ENCODE data around the gene STK11IP.

Gene STK11IP

DNA sequence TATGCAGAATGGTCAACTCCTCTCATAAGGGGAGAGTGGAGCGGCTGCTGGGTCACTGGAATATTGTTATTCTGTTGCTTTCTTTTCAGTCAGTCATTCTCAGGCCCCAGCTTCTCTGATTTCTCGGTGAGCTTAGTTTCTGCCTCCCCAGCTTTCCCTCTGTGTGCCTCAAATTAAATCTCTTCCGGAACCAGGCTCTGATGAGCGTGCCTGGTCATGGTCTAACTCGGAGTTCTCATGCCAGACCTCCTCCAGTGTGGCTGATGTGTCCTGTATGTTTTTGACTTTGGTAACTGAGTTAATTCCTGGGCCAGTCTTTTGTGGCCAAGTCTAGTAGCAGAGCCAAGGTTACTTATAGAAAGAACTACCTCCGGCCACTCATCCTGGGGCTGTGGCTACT lies 4.9 kb upstream of the STK11IP start:
- DNase-seq: no peak

DNA sequence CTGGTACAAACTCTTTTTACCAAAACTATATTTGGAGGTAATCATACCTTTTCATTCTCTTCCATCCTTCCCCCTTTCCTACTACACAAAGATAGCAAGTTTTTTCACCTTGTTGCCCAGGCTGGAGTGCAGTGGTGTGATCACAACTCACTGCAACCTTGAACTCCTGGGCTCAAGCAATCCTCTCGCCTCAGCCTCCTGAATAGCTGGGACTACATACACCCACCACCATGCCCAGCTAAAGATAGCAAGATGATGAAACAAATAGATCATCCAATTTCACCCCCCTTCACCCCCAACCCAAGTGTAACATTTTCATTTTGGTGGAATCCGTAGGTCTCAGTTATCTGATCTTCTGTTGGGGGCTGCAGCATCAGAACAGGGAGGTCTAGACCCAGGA lies 4.5 kb upstream of the STK11IP start:
- no peak for DNase-seq

DNA sequence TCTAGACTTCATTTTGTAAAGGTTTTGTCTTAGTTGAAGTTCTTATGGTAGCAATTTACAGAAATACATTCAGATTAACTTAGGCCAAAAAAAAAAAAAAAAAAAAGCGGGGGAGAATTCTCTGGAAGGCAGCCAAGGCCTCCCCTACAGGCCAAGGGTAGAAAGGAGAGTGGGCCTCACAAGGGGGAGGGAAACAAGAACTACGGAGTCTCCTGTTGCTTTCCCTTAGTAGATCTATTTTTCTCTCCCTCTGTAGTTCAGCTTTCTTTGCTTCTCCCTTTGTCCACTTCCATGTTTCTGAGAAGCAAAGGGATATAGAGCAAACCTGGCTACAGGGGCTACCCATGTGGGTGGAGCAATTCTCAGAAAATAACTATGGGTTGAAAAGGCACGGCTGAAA lies 2.4 kb upstream of the STK11IP start:
- no peak for DNase-seq

DNA sequence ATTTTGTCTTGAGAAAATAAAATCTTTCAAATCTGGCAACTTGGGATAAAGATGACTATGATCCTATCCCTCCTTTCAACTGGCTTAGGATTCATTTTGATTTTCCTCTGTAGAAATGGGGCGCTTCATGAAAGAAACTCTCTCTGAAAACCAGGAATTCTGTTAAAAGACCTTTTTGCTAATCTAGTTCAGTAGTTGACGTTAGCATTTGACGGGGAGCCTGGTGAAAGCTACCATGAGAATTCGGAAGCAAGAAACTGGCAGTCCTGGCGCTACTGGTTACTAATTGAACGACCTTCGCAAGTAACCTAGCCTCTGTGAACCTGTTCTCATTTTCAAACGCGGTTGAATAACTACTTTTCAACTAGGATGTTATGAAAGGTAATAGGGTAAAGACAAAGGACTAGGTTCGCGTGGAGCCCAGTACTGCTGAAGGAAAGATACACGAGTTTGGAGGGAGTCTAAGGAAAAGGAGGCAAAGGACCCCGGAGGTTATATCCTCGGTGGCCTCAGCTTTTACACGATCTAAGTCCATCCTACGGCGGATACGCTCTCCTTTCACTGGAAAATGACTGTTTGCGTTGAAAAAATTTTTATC lies 604 bp upstream of the STK11IP start:
- no peak for DNase-seq

DNA sequence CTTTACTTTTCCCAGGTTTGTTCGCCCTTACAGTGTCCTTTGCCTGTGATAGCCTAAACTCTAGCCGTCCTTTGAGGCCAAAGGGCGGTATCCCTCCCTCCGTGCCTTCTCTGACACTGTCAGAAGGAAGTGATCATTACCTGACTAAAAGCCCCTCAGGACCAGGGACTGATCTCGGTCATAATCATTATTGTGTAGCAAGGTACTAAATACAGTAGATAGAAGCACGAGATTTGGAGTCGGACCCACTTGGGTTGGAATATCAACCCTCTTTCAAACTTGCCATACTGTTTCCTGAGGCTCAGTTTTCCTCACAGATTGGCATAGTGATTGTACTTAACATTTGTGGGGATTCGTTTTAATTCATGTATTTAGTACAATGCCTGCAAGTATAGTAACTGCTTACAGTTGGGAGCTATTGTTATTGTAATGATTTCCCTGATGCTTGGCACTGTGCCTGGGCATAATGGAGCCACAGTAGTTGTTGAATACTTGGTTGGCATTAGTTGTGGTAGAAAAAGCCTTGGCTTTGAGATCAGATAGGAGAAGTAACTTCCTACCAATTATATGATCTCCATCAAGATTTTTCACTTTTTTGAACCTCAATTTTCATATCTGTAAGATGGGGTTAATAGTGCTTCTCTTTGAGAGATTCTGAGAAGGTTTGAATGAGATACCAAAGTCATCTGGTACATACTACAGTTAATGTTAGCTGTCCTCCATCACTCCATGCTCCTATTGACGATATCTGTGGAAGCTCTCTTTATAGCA lies 836 bp downstream of the STK11IP start:
- DNase-seq: no peak

DNA sequence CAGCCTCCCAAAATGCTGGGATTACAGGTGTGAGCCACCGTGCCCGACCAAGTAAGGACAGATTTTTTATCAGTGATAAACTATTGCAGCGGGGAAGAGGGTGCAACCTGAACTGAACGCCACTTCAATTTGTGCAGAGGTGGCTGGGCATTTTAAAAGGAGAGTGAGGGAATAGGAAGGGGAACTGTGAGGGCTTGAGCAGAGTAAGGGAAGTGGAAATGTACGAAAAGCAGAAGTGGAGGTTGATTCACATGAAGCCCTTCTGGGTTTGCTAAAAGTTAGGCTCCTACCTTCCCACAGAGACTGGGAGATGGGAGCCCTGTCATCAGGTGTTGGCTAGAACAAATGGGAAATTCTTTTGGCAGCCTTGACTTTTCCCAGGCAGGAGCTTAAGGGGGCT lies 6.1 kb downstream of the STK11IP start:
- DNase-seq: no peak

DNA sequence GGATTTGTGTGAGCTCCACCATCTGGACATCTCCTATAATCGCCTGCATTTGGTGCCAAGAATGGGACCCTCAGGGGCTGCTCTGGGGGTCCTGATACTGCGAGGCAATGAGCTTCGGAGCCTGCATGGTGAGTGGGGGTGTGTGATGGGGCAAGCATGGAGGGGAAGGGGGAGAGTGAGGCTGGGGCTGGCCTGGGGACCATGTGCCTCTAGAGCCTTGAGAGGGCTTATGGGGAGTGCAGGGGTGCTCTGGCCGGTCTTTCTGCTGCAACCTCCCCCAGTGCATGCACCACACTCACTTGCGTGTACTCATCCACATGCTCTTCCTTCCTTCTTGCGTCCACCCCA lies 7.9 kb downstream of the STK11IP start:
- no peak for DNase-seq

DNA sequence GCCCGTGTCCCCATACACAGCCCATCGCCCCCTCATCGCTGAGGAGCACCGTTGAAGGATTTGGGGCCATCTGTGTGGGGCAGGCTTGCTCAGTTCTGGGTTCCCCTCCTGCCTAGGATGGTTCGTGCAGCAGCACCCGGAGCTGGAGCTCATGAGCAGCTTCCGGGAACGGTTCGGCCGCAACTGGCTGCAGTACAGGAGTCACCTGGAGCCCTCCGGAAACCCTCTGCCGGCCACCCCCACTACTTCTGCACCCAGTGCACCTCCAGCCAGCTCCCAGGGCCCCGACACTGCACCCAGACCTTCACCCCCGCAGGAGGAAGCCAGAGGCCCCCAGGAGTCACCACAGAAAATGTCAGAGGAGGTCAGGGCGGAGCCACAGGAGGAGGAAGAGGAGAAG lies 10.3 kb downstream of the STK11IP start:
- DNase-seq: no peak

DNA sequence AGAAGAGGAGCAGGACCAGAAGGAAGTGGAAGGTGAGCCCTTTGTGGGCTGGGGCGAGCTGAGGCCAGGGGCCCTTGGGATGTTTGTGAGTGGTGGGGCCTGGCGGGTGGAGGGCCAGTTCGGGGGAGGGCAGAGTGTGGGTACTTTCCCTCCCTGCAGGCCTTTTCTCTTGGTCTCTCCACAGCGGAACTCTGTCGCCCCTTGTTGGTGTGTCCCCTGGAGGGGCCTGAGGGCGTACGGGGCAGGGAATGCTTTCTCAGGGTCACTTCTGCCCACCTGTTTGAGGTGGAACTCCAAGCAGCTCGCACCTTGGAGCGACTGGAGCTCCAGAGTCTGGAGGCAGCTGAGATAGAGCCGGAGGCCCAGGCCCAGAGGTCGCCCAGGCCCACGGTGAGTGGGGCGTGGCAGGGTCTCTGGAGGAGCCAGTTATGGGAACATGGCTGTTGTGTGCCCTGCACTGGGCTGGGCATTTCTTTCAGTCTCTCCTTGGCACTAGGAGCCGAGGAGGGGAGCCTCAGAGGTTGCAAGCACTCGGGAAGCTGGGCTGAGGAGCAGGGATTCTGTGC lies 10.8 kb downstream of the STK11IP start:
- no peak for DNase-seq

DNA sequence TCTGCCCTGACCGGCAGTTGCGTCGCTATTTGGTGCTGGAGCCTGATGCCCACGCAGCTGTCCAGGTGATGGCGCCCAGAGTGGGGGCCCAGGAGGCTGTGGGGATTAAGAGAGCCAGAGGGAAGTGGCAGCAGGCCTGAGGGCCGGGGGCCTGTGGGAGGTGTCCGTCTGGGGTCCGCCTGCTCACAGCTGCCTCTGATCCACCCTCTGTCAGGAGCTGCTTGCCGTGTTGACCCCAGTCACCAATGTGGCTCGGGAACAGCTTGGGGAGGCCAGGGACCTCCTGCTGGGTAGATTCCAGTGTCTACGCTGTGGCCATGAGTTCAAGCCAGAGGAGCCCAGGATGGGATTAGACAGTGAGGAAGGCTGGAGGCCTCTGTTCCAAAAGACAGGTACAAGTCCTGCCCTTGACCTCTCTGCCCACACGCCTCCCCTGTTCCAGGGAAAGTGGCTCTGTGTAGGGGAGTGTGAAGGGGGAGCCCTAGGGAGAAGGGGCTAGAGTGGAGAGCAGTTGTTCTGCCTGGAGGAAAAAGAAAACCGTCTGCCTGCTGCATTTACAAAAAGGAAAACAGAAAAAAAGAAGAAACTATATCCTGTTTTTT lies 11.6 kb downstream of the STK11IP start:
- DNase-seq: no peak

DNA sequence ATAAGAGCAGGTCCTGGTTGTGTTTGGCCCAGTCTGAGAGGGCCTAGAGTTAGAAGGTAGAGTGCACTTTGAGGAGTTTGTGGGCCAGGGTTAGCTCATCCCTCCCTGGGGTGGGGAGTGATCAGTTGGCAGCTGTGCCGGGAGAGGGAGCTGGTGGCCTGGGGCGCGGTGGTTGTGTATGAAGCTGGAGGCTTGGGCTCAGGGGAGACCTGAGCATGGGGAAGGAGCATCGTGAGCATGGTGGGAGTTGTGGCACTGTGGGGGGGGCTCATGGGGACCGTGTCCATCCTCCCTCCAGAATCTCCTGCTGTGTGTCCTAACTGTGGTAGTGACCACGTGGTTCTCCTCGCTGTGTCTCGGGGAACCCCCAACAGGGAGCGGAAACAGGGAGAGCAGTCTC lies 13.6 kb downstream of the STK11IP start:
- no peak for DNase-seq

DNA sequence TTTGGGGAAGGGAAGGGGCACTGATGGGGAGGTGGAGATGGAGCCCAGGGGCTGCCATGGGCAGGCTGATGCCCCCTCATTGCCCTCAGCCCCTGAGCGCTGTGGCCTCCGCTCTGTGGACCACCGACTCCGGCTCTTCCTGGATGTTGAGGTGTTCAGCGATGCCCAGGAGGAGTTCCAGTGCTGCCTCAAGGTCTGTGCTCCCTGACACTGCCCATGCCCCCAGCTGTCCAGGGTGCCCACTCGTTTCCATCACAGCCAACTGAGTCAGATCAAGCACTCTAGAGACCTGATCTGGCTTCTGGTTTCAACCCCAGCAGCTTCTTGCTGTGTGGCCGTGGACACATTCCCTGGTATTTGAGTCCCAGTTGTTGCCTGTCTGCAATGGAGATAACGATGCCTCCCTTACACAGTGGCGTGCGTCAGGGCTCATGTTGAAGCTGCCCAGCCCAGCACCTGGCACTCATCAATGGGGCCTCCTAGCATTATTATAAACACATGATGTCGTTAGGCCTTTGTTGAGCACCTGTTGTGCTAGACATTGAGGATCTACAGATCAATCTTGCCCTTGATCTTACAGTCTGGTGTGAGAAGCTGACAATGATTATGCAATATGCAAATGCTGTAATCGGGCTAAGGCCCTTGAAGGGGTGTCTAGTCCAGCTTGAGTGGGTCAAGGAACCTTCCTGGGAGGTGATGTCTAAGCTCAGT lies 14.4 kb downstream of the STK11IP start:
- DNase-seq: no peak

DNA sequence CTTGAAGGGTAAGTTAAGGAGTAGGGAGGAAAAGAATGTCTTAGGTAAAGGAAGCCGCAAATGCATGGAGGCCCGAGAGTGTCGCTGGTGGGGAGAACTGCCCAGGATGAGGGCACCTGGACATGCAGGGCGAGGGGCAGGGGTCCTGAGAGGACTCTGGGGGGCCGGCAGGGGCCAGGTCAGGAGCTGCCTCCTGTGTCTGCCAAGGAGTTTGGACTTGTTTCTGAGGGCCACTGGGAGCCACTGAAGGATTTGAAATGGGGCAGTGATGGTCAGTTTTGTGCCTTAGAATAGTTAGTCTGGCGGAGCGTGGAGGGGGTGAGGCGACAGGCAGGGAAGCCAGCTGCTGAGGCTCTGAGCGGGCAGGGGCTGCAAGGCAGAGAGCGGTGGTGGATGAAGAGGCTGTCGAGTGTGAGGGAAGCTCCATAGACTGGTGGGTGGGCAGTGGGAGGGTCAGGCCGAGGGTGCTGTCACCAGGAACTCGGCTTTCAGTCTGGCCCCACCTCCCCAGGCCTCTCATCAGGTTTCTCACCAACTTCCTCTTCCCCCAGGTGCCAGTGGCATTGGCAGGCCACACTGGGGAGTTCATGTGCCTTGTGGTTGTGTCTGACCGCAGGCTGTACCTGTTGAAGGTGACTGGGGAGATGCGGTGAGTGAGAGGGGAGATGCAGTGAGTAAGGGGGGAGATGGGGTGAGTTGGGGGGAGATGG lies 15.1 kb downstream of the STK11IP start:
- no peak for DNase-seq

DNA sequence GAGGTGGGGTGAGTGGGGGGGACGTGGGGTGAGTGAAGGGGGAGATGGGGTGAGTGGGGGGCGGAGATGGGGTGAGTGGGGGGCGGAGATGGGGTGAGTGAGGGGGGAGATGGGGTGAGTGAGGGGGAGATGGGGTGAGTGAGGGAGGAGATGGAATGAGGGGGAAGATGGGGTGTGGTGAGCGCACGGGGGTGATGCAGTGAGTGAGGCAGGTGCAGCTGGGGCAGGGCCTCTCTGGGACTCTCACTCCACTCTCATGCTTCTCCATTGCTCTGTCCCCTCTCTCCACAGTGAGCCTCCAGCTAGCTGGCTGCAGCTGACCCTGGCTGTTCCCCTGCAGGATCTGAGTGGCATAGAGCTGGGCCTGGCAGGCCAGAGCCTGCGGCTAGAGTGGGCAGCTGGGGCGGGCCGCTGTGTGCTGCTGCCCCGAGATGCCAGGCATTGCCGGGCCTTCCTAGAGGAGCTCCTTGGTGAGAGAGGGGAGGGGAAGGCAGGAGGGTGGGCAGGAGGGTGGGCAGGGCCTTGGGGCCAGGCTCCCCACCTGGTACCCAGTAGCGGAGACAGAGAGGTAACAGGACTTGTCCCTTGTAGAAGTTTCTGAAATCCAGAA lies 15.9 kb downstream of the STK11IP start:
- DNase-seq: no peak

DNA sequence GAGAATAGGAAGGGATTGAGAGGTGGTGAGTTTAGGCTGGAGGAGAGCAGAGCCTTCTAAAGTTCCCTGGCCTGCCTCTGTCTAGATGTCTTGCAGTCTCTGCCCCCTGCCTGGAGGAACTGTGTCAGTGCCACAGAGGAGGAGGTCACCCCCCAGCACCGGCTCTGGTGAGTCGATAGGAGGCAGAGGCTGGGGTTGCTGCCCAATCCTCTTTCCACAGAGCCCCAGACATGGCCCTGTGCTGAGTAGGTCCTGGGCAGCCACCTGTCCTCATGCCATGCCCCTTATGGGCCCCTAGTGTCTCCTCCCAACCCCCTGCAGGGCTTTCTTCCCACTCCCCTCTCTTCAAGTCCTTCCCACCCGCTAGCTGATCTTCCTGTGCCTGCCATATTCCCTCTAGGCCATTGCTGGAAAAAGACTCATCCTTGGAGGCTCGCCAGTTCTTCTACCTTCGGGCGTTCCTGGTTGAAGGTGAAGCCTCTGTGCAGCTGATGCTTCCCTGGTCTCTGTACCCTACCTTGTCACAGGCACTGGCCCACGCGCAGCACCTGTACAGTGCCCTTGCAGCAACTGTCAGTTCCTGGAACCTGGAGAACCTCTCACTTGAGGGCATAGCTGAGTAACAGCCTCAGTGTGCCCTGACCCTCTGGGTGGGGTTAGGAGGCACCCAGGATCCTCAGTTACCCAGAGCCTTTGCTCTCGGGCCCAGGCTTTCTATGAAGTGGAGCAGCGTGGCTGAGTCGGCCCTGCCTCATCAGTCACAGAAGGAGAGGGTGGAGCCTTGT lies 16.6 kb downstream of the STK11IP start:
- DNase-seq: no peak

DNA sequence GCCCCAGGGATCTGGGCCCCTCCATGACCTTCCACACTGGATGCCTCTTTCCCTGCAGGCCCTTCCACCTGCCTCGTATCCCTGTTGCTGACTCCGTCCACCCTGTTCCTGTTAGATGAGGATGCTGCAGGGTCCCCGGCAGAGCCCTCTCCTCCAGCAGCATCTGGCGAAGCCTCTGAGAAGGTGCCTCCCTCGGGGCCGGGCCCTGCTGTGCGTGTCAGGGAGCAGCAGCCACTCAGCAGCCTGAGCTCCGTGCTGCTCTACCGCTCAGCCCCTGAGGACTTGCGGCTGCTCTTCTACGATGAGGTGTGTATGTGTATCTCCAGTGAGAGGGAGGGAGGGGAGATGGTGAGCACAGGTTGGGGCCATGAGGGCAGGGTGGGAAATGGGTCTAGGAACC lies 17.4 kb downstream of the STK11IP start:
- no peak for DNase-seq

DNA sequence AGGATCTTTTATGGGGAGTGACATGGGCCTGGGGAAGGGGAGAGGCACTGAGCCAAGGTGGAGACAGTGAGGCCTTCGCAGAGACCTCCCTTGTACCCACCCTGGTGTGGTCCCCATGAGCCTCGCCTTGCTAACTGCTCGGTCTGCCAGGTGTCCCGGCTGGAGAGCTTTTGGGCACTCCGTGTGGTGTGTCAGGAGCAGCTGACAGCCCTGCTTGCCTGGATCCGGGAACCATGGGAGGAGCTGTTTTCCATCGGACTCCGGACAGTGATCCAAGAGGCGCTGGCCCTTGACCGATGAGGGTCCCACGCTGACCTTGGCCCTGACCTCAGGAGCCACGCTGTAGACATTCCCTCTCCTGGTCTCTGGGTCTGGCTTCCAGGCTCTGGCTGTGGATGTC lies 18.2 kb downstream of the STK11IP start:
- no peak for DNase-seq

DNA sequence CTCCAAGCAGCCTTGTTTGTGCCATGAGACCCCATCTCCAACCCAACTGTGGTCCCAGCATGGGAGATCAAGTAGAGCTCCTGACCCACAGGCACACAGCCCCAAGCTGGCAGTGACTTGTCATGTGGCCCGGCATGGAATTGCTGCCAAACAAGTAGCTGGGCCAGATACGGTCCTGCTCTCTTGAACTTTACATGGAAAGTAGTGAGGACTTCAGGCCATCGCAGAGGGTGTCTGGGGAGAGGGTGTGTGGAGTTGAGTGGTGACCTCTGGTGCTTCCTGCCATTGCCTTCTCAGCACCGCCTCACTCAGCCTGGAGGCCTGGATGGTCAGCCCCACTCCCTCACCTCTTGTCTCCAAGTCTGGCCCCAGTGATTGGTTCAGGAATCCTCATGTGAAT lies 18.9 kb downstream of the STK11IP start:
- no peak for DNase-seq

DNA sequence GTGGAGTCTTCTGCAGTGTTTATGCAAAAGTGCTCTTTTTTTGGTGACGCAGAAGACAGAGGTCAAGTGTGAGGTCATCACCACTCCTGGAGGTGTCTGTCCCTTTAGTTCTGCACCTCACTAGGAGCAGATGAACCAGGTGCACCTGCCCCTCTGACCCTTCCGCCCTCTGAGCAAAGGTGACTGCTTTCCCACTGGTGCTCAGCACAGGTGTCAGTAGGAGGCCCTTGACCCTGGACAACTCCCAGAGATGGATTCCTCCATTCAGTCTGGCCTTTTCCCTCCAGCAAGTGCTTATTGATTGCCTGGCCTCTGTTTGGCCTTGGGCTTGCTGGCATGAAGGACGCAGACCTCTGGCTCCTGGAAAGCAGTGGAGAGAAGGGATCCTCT lies 21.1 kb downstream of the STK11IP start:
- DNase-seq: no peak

DNA sequence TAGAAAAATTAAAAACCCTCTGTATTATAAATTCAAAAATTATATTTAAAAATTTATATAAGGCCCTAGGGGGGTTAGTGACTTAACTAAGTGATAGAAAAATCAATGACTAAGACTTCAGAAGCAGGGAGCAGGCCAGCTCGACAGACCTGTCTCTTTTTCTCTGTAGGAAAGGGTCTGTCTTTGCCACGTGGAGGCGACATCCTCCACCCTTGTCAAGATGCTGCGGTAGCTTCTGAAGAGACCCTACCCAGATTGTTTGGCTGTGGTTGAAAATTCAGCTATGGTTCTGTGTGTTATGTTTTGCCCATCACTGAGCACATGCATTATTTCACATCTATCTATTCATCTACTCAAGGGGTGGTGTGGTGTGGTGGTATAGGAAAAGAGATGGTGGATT lies 21.6 kb downstream of the STK11IP start:
- no peak for DNase-seq

DNA sequence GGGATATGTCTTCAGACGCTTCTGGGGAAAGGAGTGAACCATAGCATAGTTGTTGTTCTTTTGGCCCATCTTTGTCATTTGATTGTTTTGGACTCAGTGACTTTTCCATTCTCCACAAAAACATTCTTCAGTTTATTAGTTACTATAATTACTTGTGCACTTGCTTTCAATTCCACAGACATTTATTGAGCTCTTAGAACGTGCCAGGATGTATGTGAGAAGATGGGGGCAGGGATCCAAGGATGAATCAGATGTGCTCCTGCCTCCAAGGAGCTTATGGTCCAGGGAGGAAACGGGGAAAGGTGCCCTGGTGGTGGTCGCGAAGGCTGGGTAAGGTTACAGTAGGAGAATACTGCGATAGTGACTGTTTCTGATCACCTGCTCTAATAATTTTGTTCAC lies 22.9 kb downstream of the STK11IP start:
- no peak for DNase-seq

DNA sequence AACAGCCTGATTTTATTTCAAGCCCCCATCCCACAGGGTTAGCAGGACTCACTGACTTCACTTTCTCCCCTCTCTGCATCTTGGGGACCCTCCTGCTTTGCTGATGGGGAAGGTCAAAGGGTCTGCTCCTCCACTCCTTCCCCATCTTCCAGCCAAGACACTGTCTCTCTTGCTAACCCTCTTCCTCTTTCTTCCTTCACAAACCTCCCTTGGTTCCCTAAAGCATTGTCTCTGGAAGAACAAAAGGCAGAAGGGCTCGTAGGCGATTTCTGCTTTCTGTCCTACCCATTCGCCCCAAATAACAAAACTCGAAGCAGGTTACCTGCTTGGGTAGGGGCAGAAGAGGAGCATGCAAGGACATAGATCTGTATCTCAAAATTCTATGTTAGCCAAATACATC lies 24.3 kb downstream of the STK11IP start:
- no peak for DNase-seq

Data from NCI-H446 (cell line).